Inflammatory macrophage treated with lipopolysaccharide for 4 hours (primary cell): ENCODE results near the gene KRT33A.

Source experiments
- DNase-seq: peaks from one replicate; pipeline ENCODE4 v3.0.0-alpha.2; 2020

The KRT33A gene

GRCh38 chr17:41301204-41301790 is 49.3 kb downstream of the KRT33A start:
- no peak for DNase-seq

GRCh38 chr17:41298458-41299135 is 52.0 kb downstream of the KRT33A start:
- DNase-seq = no peak

- no peak for DNase-seq
These were observed 53.8 kb downstream of the KRT33A start for GRCh38 chr17:41296846-41297245.
